ENCODE results near the gene CRADD.

CRADD gene

GRCh38 chr12:93847517-93848474 lies 170.6 kb downstream of the CRADD start:
- DNase-seq (ENCODE audit: low spot score), result no peak
- ChIA-PET CTCF (no interaction called here), POLR2A (ENCODE audit: low non-redundant PET) (no interaction called here)
- no peak overlapping the region for H3K27ac ChIP-seq
- no peak for TF ChIP-seq CTCF (conservative IDR thresholded peaks at IDR 0.05; ENCODE audit: low read depth)

- TF ChIP-seq CTCF (conservative IDR thresholded peaks at IDR 0.05; ENCODE audit: low read depth), result no peak
- no peak overlapping the region for H3K27ac ChIP-seq
- DNase-seq (ENCODE audit: low spot score), result no peak
- CTCF ChIA-PET, result interaction anchor here (1.0 kb wide), 1 partner anchor 252 kb away, joined by 3 read pairs; no protein-coding TSS in a partner anchor
- POLR2A ChIA-PET (ENCODE audit: low non-redundant PET), result no interaction called here
Observed at GRCh38 chr12:93848523-93849101, 171.4 kb downstream of the CRADD start.

GRCh38 chr12:93849946-93850345 lies 172.8 kb downstream of the CRADD start:
- POLR2A ChIA-PET (ENCODE audit: low non-redundant PET), result no interaction called here
- H3K27ac ChIP-seq, result no peak overlapping the region
- CTCF ChIA-PET, result interaction anchor here (0.6 kb wide), 1 partner anchor 116 kb away, joined by 4 read pairs; no protein-coding TSS in a partner anchor
- TF ChIP-seq CTCF (conservative IDR thresholded peaks at IDR 0.05; ENCODE audit: low read depth), result no peak
- no peak for DNase-seq (ENCODE audit: low spot score)

GRCh38 chr12:93850481-93851256 lies 173.5 kb downstream of the CRADD start:
- ChIA-PET POLR2A (ENCODE audit: low non-redundant PET) (no interaction called here), CTCF (no interaction called here)
- H3K27ac ChIP-seq, result no peak overlapping the region
- TF ChIP-seq CTCF (conservative IDR thresholded peaks at IDR 0.05; ENCODE audit: low read depth), result no peak
- DNase-seq (ENCODE audit: low spot score), result no peak

GRCh38 chr12:93851257-93851671 lies 174.1 kb downstream of the CRADD start:
- ChIA-PET CTCF (no interaction called here), POLR2A (ENCODE audit: low non-redundant PET) (no interaction called here)
- TF ChIP-seq CTCF (conservative IDR thresholded peaks at IDR 0.05; ENCODE audit: low read depth), result no peak
- no peak overlapping the region for H3K27ac ChIP-seq
- DNase-seq (ENCODE audit: low spot score), result no peak

- CTCF ChIA-PET, result interaction anchor here (0.7 kb wide), 1 partner anchor 8 kb away, joined by 3 read pairs; no protein-coding TSS in a partner anchor
- TF ChIP-seq CTCF (conservative IDR thresholded peaks at IDR 0.05; ENCODE audit: low read depth), result no peak
- no peak overlapping the region for H3K27ac ChIP-seq
- no peak for DNase-seq (ENCODE audit: low spot score)
- POLR2A ChIA-PET (ENCODE audit: low non-redundant PET), result no interaction called here
Observed at GRCh38 chr12:93852173-93852591, 175.0 kb downstream of the CRADD start.
